ENCODE data around the gene KCNQ1.

KCNQ1 gene

DNA sequence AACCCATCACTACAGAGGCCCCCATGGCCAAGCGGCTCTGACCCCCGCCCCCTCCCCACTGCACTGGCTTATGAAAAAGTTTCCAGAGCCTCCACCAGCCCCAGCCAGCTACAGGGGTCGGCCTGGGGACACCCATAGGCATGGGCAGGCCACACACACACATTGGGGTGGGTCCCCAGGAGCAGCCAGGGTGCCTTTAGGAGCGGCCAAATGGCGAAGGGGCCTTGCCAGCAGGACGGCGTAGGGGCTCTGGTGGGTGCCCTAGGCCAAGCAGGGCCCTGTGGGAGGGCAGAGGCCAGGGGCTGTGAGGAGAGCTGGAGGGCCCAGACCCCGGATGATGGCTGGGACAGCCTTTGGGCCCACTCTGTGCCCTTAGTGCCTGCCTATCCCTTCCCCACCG lies 34.2 kb upstream of the KCNQ1 start:
- no peak for DNase-seq

DNA sequence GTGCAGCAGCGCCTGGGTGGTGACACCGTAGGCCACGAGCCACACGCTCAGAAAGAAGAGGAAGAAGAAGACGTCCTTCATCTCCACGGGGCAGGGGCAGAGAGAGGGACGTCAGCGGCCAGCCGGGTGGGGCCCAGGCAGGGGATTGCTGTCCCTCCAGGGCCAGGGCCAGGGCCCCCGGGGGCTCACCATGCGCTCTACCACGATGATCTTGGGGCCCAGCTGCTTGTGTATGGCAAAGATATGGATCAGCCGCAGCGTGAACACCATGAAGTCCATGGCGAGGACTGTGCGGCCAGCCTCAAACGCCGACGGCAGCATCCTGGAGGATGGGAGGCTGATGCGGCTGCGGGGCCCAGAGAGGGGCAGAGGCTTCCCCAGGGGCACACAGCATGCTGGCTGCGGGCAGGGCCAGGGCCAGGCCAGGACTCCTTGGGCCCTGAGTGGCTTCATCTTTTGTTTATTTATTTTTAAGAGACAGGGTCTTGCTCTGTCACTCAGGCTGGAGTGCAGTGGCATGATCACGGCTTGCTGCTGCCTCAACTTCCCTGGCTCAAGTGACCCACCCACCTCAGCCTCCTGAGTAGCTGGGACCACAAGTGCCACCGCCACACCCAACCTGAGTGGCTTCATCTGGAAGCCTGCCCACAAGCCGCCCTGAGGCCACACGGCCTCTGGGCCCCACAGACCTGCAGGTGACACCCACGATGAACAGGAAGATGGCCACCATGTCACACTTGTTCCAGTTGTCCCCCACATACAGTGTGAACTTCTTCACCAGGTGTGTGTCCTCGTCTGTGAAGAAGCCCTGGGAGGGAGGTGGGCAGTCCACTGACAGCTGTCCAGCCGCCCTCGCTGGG lies 33.1 kb upstream of the KCNQ1 start:
- DNase-seq: no peak

GRCh38 chr11:2412323-2412722 lies 32.5 kb upstream of the KCNQ1 start:
- DNase-seq: no peak

- no peak for DNase-seq
Observed at GRCh38 chr11:2413742-2414579, 30.8 kb upstream of the KCNQ1 start.

GRCh38 chr11:2414616-2415015 lies 30.2 kb upstream of the KCNQ1 start:
- no peak for DNase-seq

- no peak for DNase-seq
Observed at GRCh38 chr11:2415171-2415570, 29.6 kb upstream of the KCNQ1 start.

DNA sequence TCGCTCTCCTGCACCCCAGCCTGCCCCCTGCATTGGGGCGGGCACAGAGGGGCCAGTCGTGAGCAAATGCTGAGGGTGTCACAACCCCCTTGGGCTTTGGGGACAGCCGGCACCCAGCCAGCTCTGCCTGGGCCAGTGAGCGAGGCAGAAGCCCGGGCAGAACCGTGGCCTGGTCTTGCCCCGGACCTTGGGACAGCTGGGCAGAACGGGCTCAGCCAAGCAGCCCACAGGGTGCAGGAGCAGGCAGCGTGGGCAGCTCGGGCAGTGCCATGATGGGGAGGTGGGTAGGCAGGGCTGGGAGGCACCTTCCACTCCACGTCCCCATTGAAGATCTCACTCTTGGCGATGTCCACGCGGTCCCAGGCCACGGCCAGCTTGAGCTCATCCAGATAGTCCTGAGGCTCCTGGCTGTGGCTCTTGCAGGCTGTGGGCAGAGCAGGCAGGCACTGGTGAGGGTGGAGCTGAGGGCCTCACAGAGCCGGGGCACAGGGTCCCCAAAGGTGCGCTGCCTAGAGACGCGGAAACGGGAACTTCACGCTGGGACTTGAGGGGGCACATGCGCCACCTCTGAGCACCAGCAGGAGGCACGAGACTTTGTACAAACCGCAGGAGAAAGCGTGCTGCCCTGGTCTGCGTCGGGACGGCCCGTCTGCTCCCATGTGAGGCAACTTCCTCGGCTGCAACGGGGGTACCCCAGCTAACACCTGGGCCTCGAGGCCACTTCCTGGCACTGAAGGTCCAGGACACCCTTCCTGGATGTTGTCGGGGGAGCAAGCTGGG lies 29.0 kb upstream of the KCNQ1 start:
- DNase-seq: no peak

- no peak for DNase-seq
Observed at GRCh38 chr11:2416765-2417164, 28.0 kb upstream of the KCNQ1 start.

DNA sequence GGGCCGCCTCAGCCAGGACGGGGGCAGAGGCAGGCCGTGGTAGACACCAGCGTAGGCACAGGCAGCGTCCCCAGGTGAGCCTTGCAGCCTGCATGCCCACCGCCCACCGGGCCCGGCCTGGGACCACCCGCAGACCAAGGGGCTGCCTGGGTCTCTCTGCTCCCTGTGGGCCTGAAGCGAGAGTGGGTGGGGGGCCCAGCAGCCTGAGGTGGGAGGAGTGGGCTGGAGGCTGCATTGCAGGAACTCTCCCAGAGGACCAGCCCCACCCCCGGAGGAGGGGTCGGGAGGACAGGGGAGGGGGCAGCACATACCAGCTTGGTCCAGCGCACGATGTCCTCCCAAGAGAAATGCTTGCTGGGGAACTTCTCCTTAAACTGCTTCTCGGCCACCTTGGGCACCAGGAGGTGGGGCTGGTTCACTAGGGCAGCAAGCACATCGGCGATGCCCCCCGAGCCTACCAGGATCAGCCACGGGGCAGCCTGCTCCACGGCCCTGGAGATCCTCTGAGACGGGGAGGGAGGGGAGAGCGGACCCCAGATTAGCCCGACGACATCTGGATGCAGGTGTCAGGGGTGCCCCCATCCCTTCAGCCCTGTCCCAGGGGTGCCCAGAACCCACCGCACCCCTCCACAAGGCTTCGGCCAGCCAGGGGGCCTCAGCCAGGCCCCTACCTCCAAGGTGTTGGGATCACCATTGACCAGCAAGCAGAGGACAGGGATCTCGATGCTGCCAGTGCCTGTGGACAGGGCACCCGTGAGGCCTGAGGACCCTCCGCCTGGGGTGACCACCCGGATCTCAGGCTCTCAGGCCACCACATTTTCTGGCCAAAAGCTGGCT lies 26.7 kb upstream of the KCNQ1 start:
- no peak for DNase-seq

- no peak for DNase-seq
Observed at GRCh38 chr11:2418693-2419360, 26.0 kb upstream of the KCNQ1 start.

- DNase-seq: peak; percentile 74
Observed at GRCh38 chr11:2419638-2420501, 24.9 kb upstream of the KCNQ1 start.

DNA sequence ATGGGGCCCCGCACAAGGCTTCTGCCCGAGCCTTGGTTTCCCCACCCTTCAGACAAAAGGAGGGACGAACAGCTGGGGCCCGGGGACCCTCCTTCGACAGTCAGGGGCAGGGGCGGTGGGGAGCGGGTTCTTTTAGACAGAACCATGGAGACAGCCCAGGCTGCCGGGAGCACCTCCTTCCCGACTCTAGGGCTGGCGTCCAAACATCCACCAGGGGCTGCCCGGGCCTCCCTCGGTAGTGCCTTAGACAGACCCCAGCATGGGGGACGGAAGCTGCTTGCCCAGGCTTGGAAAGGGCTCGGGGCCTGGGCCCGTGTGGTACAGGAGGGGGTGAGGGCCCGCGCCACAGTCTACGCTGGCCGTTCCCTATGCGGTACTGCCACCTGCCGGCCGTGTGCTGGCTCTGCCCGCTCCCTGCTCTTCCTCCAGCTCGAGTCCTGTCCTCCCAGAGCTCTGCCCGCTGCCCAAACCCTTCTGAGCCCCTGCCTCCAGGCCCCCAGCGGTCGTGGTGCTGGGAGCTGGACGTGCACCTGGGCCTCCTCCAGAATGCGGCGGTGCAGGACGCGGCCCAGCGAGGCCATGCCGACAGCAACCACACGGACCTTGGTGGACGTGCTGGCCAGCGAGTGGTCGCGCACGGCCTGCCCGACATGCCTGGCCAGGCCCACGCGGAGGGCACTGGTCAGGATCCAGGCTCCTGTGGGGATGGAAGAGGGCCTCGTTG lies 24.1 kb upstream of the KCNQ1 start:
- DNase-seq: peak; percentile 66

DNA sequence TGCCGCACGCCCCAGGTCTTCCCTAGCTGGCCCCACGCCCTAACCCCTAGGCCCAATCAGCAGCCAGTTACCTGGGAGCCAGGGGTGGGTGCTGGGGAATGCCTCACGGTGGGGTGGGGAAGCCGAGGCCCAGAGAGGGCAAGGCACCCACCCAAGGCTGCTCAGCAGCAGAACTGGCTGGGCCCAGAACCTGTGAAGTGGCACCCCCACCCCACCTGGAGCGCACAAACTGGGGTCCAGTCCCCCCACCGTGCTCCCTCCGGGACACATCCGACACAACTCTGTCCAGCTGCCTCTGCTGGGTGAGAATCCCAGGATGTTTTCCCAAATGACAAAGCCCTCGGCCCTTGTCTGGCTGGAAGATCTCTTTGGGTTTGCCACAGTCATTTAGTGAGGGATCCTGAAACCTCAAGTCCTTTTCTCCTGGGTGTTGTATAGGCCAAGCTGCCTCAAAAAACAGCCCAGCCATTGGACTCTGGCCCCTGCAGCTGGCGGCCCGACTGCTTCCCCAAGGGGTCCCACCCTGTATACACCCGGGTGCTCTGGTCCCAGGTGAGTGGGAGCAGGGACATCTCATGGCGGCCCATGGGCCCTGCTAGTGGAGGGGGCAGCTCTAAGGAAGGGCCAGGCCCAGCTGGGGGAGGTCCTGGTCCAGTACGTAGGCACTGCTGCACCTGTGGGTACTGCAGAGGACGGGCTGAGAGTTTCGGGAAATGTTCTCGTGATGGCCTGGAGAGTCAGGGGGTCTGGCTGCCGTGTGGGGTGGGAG lies 23.4 kb upstream of the KCNQ1 start:
- no peak for DNase-seq

GRCh38 chr11:2421996-2422395 lies 22.8 kb upstream of the KCNQ1 start:
- DNase-seq: no peak

- DNase-seq: no peak
Observed at GRCh38 chr11:2422461-2423156, 22.2 kb upstream of the KCNQ1 start.

GRCh38 chr11:2423157-2424025 lies 21.4 kb upstream of the KCNQ1 start:
- no peak for DNase-seq

GRCh38 chr11:2424811-2425495 lies 19.9 kb upstream of the KCNQ1 start:
- no peak for DNase-seq

All from hematopoietic multipotent progenitor cell treated with erythropoietin and hydrocortisone succinate and interleukin-3 and kit ligand, for 8 days (in vitro differentiated cells).